Fibroblast of the aortic adventitia (primary cell): Measurements from ENCODE around the gene ZNF560. TPM values are rescaled to one million over a fixed set of nuclear protein-coding genes. Genes with fewer than 3 reads are reported as not detected.
"Not testable (repeated sequence)": the region's sequence is repeated elsewhere in the genome, so short reads cannot be mapped to it uniquely, and the experiment has no call there.

Experiments used
- DNase-seq: peaks from one replicate; pipeline ENCODE4 v3.0.0-alpha.2; 2010; ENCODE audit warnings: low read depth
- H3K4me3 ChIP-seq: 2 replicates; pipeline ENCODE4 v1.5.1; 2011; ENCODE audit warnings: low read depth, mild to moderate bottlenecking, control low read depth, low read length, moderate library complexity
- total RNA-seq: library from RNA; depleted of rRNA; stranded (reverse); fragments of >200 nt; gene quantifications from 2 replicates; pipeline ENCODE4 v1.2.3, GENCODE V29; 2012; ENCODE audit warnings: low replicate concordance
- TF ChIP-seq, protein P1 (sequence below): IDR thresholded peaks from 2 replicates; pipeline ENCODE4 v1.5.1; 2011; ENCODE audit warnings: mild to moderate bottlenecking, low read length, control low read depth, inconsistent platforms; ENCODE audit not compliant: insufficient read depth

The ZNF560 gene
- 0.09 and 0.16 TPM in 2 replicates for total RNA-seq

- DNase-seq, result peak; percentile 3
Observed at GRCh38 chr19:9498183-9498902, at the start of gene ZNF560. ZNF560 (minus strand) TSS chr19:9498616; CDS start chr19:9475313, 23,303 bp downstream.

GRCh38 chr19:9547870-9548269 lies 49.5 kb upstream of the ZNF560 start:
- no peak for DNase-seq
- TF ChIP-seq, protein P1, sequence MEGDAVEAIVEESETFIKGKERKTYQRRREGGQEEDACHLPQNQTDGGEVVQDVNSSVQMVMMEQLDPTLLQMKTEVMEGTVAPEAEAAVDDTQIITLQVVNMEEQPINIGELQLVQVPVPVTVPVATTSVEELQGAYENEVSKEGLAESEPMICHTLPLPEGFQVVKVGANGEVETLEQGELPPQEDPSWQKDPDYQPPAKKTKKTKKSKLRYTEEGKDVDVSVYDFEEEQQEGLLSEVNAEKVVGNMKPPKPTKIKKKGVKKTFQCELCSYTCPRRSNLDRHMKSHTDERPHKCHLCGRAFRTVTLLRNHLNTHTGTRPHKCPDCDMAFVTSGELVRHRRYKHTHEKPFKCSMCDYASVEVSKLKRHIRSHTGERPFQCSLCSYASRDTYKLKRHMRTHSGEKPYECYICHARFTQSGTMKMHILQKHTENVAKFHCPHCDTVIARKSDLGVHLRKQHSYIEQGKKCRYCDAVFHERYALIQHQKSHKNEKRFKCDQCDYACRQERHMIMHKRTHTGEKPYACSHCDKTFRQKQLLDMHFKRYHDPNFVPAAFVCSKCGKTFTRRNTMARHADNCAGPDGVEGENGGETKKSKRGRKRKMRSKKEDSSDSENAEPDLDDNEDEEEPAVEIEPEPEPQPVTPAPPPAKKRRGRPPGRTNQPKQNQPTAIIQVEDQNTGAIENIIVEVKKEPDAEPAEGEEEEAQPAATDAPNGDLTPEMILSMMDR, result no peak
- H3K4me3 ChIP-seq, result no peak overlapping the region

More at GRCh38 chr19:9498183-9498902, at the start of gene ZNF560:
- peak within 1 kb of the TSS; percentile 33 for H3K4me3 ChIP-seq
- TF ChIP-seq, protein P1, result no peak

GRCh38 chr19:9541281-9541680 lies 42.9 kb upstream of the ZNF560 start:
- not testable (repeated sequence) for DNase-seq, H3K4me3 ChIP-seq

DNA sequence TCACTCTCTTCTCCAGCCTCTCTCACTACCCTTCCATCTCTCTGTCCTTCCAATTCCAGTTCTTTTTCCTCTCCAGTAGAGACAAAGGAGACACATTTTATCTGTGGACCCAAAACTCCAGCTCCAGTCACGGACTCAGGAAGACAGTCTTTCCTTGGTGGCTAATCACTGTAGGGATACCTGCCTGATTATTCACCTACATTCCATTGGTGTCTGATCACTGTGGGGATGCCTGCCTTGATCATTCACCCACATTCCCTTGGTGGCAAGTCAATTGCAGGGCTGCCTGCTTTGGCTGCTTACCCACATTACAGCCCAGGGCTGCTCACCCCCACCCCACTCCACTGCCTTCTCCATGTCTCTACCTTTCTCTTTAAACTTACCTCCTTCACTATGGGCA lies 41.5 kb upstream of the ZNF560 start:
- not testable (repeated sequence) for DNase-seq, H3K4me3 ChIP-seq

GRCh38 chr19:9539201-9539600 lies 40.8 kb upstream of the ZNF560 start:
- peak overlapping the region; percentile 90 for H3K4me3 ChIP-seq
- not testable (repeated sequence) for DNase-seq

- peak within 1 kb of the TSS; percentile 90 for H3K4me3 ChIP-seq
- TF ChIP-seq, protein P1, result no peak
- peak; percentile 92 for DNase-seq
Observed at GRCh38 chr19:9538183-9539058, 40.0 kb upstream of the ZNF560 start, which contains the start of gene ZNF426. ZNF426 (minus strand) TSS chr19:9538645; CDS start chr19:9536232, 2,413 bp downstream.

- no peak for DNase-seq
- H3K4me3 ChIP-seq, result no peak overlapping the region
- TF ChIP-seq, protein P1, result no peak
Observed at GRCh38 chr19:9535934-9536333, 37.5 kb upstream of the ZNF560 start.

DNA sequence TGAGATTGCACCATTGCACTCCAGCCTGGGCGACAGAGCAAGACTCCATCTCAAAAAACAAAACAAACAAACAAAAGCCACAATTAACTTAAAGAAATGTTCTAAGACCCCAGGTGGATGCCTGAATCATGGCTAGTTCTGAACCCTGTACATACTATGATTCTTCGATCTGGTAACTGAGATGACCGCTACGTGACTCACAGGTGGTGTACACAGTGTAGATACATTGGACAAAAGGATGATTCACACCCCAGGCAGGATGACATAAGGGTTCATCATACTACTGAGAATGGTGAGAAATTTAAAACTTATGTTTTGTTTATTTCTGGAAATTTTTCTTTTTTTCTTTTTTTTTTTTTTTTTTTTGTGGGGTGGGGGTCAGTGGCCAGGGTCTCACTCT lies 33.5 kb upstream of the ZNF560 start:
- no peak overlapping the region for H3K4me3 ChIP-seq
- DNase-seq, result no peak
- TF ChIP-seq, protein P1, result no peak
